Esophagus muscularis mucosa (tissue), 4 donors: ENCODE measurements around the gene DIP2A. TPM values are rescaled to one million over a fixed set of nuclear protein-coding genes. Genes with fewer than 3 reads are reported as not detected.

Experiments used
- DNase-seq: peaks from one replicate; pipeline ENCODE4 v3.0.0-alpha.2; 2017; ENCODE audit errors: extremely low spot score
- H3K27ac ChIP-seq, 4 donors: fragments of 200-600 bp; sonication (generic); replicated peaks in 1 of 4; 1 replicate in 3 of 4; 2 replicates in 1 of 4; pipeline ENCODE4 v1.5.1; 2016 to 2019; ENCODE audit warnings: mild to moderate bottlenecking in 1 of 4
- H3K27me3 ChIP-seq, 4 donors: fragments of 200-600 bp; sonication (generic); one replicate each; pipeline versions ENCODE4 v1.5.1 to v1.6.0; 2016 to 2019
- H3K36me3 ChIP-seq, 4 donors: fragments of 200-600 bp; sonication (generic); one replicate each; pipeline ENCODE4 v1.5.1; 2016 to 2019
- H3K4me1 ChIP-seq, 4 donors: fragments of 200-600 bp; sonication (generic); one replicate each; pipeline ENCODE4 v1.5.1; 2016 to 2019
- H3K4me3 ChIP-seq, 4 donors: fragments of 200-600 bp; sonication (generic); 1 replicate in 2 of 4; 2 replicates in 2 of 4; pipeline ENCODE4 v1.5.1; 2016 to 2019; ENCODE audit warnings: mild to moderate bottlenecking in 4 of 4, moderate library complexity in 1 of 4
- H3K9me3 ChIP-seq, 4 donors: fragments of 200-600 bp; sonication (generic); 1 replicate in 3 of 4; 2 replicates in 1 of 4; pipeline ENCODE4 v1.5.1; 2016 to 2019
- EP300 ChIP-seq: sonication (generic); formaldehyde crosslinking; IDR thresholded peaks from one replicate; pipeline ENCODE4 v1.6.1; 2017; ENCODE audit warnings: antibody characterized with exemption
- POLR2A ChIP-seq: fragments of 450-650 bp; IDR thresholded peaks from one replicate; pipeline ENCODE4 v1.6.1; 2017; ENCODE audit warnings: antibody characterized with exemption, moderate library complexity, mild to moderate bottlenecking, low read depth
- POLR2AphosphoS5 ChIP-seq, 2 donors: sonication (generic); formaldehyde crosslinking; IDR thresholded peaks; one replicate each; pipeline ENCODE4 v1.6.1; 2017; ENCODE audit warnings: antibody characterized with exemption in 2 of 2
- WGBS: methylation state at CpG from one replicate; pipeline ENCODE4 v1.1.5; 2018; 5-methylcytosine and 5-hydroxymethylcytosine counted together
- intact Hi-C: fragments of 100-400 bp; cut with DNase I; formaldehyde crosslinking; loops from one replicate; pipeline ENCODE4 v1.15.1; 2023
- total RNA-seq, 4 donors: library from RNA; depleted of rRNA; stranded (reverse); fragments of >200 nt; gene quantifications; one replicate each; pipeline versions ENCODE4 v1.1.0 to v1.2.1, GENCODE V29; 2016
- TF ChIP-seq, protein P1 (sequence below), 3 experiments: fragments of 200-600 bp in 2 of 3; fragments of 450-650 bp in 1 of 3; sonication (generic) in 2 of 3; IDR thresholded peaks; one replicate each; pipeline ENCODE4 v1.5.1; 2017 to 2019; ENCODE audit warnings: antibody characterized with exemption in 3 of 3, mild to moderate bottlenecking in 2 of 3, moderate library complexity in 1 of 3

DIP2A gene
- total RNA-seq, 4 donors from 2014 or later = 19.2 to 33.4 (median 28.7) TPM

- Histone ChIP-seq H3K27ac (no peak overlapping the region), H3K27me3 (no peaks in the 10 kb centered on the region), H3K9me3 (no peaks in the 10 kb centered on the region), H3K4me1 (no peaks in the 10 kb centered on the region), H3K36me3 (peaks cover 36 to 92% (median 84%) of the 10 kb centered on the region in 4 donors), H3K4me3 (no peak overlapping the region)
- no peak for DNase-seq
- 97% methylated on average over 23 of the region's 23 CpGs for WGBS
- intact Hi-C loops = no loop called here
- TF ChIP-seq POLR2AphosphoS5 (IDR thresholded peaks at IDR 0.05) (no peak), EP300 (no peak), POLR2A (no peak)
- TF ChIP-seq, protein P1, sequence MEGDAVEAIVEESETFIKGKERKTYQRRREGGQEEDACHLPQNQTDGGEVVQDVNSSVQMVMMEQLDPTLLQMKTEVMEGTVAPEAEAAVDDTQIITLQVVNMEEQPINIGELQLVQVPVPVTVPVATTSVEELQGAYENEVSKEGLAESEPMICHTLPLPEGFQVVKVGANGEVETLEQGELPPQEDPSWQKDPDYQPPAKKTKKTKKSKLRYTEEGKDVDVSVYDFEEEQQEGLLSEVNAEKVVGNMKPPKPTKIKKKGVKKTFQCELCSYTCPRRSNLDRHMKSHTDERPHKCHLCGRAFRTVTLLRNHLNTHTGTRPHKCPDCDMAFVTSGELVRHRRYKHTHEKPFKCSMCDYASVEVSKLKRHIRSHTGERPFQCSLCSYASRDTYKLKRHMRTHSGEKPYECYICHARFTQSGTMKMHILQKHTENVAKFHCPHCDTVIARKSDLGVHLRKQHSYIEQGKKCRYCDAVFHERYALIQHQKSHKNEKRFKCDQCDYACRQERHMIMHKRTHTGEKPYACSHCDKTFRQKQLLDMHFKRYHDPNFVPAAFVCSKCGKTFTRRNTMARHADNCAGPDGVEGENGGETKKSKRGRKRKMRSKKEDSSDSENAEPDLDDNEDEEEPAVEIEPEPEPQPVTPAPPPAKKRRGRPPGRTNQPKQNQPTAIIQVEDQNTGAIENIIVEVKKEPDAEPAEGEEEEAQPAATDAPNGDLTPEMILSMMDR (IDR thresholded peaks at IDR 0.05) = no peak
Measured at GRCh38 chr21:46425571-46425970, 33.1 kb upstream of the DIP2A start.

GRCh38 chr21:46426313-46427046 is 32.2 kb upstream of the DIP2A start:
- TF ChIP-seq POLR2AphosphoS5 (IDR thresholded peaks at IDR 0.05) (no peak), POLR2A (no peak), EP300 (no peak)
- TF ChIP-seq, protein P1 (IDR thresholded peaks at IDR 0.05) = no peak
- Histone ChIP-seq H3K4me1 (no peaks in the 10 kb centered on the region), H3K9me3 (no peaks in the 10 kb centered on the region), H3K4me3 (no peak overlapping the region), H3K27ac (no peak overlapping the region), H3K36me3 (peaks cover 45 to 92% (median 84%) of the 10 kb centered on the region in 4 donors), H3K27me3 (no peaks in the 10 kb centered on the region)
- 89% methylated on average over 11 of the region's 22 CpGs for WGBS
- no peak for DNase-seq
- intact Hi-C loops = no loop called here

DNA sequence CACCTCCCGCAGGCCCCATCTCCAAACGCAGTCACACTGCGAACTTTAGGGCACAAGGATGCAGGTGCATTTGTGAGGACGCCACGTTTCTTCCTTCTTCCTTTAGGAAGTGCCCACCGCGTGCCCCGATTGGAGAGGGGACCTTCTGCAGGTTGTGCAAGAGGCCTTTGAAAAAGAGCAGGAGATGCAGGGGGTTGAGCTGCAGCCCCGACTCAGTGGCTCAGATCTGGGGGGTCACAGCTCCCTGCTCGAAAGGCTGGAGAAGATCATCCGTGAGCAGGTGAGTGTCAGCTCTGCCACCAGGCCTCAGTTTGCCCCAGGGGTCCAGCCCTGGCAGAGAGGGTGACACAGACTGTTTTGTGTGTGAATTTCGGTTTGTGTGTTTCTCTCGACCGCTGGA is 31.2 kb upstream of the DIP2A start:
- intact Hi-C loops = no loop called here
- Histone ChIP-seq H3K36me3 (peaks cover 48 to 92% (median 84%) of the 10 kb centered on the region in 4 donors), H3K9me3 (no peaks in the 10 kb centered on the region), H3K27ac (no peak overlapping the region), H3K4me3 (no peak overlapping the region), H3K27me3 (no peaks in the 10 kb centered on the region), H3K4me1 (no peaks in the 10 kb centered on the region)
- 96% methylated on average over 13 of the region's 14 CpGs for WGBS
- TF ChIP-seq POLR2AphosphoS5 (IDR thresholded peaks at IDR 0.05) (no peak), EP300 (no peak), POLR2A (no peak)
- TF ChIP-seq, protein P1 (IDR thresholded peaks at IDR 0.05) = no peak
- DNase-seq = no peak

DNA sequence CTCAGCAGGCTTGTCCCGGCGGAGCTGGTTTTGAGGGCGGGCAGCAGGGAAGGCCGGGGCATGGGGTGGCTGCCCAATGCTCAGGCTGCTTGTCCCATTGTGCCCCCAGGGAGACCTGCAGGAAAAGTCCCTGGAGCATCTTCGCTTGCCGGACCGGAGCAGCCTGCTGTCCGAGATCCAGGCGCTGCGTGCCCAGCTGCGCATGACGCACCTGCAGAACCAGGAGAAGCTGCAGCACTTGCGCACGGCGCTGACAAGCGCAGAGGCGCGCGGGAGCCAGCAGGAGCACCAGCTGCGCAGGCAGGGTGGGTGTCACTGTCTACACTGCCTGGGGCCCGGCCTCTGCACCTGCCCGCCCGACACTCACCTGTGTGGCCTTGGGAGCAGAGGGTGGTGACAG is 30.4 kb upstream of the DIP2A start:
- 90% methylated on average over 19 of the region's 23 CpGs for WGBS
- Histone ChIP-seq H3K4me3 (no peak overlapping the region), H3K27ac (no peak overlapping the region), H3K9me3 (no peaks in the 10 kb centered on the region), H3K27me3 (no peaks in the 10 kb centered on the region), H3K36me3 (peaks cover 49 to 95% (median 87%) of the 10 kb centered on the region in 4 donors), H3K4me1 (no peaks in the 10 kb centered on the region)
- TF ChIP-seq EP300 = no peak
- TF ChIP-seq POLR2A = no peak
- no peak for TF ChIP-seq POLR2AphosphoS5 (IDR thresholded peaks at IDR 0.05)
- intact Hi-C loops = no loop called here
- DNase-seq = no peak

DNA sequence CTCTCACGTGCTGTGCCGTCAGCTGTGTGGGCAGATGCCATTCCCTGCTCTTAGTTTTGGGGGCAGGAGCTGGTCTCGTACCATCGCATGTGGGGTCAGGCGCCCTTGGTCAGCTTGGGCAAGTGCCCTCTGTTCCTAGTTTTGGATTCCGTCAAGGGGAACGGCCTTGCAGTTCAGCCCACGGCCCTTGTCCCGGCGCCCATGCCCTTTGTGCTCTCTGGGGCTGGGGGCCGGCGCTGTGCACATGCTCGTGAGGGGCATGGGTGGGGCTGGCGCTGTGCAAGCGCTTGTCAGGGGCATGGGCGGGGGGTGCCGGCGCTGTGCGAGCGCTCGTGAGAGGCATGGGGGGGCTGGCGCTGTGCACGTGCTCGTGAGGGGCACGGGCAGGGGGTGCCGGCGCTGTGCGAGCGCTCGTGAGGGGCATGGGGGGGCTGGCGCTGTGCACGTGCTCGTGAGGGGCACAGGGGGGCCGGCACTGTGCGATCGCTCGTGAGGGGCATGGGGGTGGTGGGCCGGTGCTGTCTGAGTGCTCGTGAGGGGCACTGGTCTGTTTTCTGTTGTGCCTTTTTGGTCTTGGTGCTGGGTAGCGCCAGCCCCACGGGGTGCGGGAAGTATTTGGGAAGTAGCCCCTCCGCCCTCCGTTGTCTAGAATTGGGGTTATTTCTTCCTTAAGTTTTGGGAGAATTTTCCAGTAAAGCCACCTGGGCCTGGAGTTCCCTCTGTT is 29.5 kb upstream of the DIP2A start:
- TF ChIP-seq POLR2A (no peak), POLR2AphosphoS5 (IDR thresholded peaks at IDR 0.05) (no peak), EP300 (no peak)
- TF ChIP-seq, protein P1 (IDR thresholded peaks at IDR 0.05) = no peak
- WGBS = 96% methylated on average over 35 of the region's 44 CpGs
- intact Hi-C loops = no loop called here
- no peak overlapping the region for H3K4me3 ChIP-seq
- H3K9me3 ChIP-seq = no peaks in the 10 kb centered on the region
- no peak overlapping the region for H3K27ac ChIP-seq
- no peaks in the 10 kb centered on the region for H3K4me1 ChIP-seq
- no peaks in the 10 kb centered on the region for H3K27me3 ChIP-seq
- DNase-seq = no peak
- peaks cover 50 to 99% (median 94%) of the 10 kb centered on the region in 4 donors for H3K36me3 ChIP-seq
